ENCODE results near the gene ZBTB25.
"Not testable (repeated sequence)": the region's sequence is repeated elsewhere in the genome, so short reads cannot be mapped to it uniquely, and the experiment has no call there.

The ZBTB25 gene

DNA sequence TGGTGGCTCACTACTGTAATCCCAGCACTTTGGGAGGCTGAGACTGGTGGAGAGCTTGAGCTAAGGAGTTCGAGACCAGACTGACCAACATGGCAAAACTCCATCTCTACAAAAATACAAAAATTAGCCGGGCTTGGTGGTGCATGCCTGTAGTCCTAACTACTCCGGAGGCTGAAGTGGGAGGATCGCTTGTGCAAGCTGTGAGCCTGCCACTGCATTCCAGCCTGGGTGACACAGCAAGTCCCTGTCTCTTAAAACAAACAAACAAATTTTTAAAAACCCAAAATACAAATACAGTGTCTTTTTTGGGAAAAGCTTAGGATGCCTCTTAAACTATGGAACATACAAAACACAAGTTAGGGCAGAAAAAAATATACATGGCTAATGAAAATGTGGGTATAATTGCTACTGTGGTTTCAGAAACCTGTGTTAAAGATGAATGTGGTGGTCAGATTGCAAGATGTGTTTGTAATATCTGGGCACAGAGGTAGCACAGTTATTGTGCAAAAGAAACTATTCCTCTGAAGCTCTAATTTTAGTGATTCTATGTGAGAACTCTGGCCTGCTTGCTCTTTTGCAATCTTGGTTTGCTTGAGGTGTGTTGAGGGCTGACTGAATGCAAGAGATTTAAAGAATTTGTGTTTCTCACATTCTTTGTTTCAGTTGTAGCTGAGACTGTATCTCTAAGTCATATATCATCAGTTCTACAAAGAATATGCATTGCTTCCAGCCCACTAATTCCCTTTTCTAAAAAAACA, 33.0 kb upstream of the ZBTB25 start:
- Histone ChIP-seq H3K36me3 (ENCODE audit: insufficient read depth, low read length) (no peaks in the 10 kb centered on the region), H3K9ac (ENCODE audit: low read length) (no peak overlapping the region), H3K9me3 (ENCODE audit: low read length) (no peaks in the 10 kb centered on the region), H3K27me3 (ENCODE audit: control insufficient read depth in 1 of 2, insufficient read depth in 2 of 2, low read length in 2 of 2) (no peaks in the 10 kb centered on the region), H3K27ac (ENCODE audit: low read depth, low read length) (no peak overlapping the region), H3K4me1 (ENCODE audit: insufficient read depth, low read length) (peaks cover 4% of the 10 kb centered on the region), H3K4me3 (ENCODE audit: low read depth in 1 of 2, low read length in 2 of 2) (no peak overlapping the region)

DNA sequence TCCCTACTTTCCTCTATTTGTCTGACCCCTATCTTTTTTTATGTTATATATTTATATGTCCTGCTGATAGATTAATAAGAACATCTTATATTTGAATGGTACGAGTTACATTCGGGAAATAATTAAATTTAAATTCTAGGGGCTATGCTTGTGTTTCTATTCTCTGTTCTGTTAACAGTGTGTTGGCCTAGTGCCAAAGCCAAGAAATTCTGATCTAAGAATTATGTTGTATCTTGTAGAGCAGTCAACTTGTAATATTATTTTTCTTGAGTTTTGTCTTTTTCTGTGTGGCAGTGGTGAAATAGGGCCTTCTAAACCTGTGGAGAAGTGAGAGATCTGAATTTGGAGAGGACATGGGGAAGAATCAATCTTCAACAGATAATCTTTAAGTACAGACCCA, 27.9 kb upstream of the ZBTB25 start:
- Histone ChIP-seq H3K4me1 (ENCODE audit: insufficient read depth, low read length) (no peaks in the 10 kb centered on the region), H3K4me3 (ENCODE audit: low read depth in 1 of 2, low read length in 2 of 2) (no peak overlapping the region), H3K27me3 (ENCODE audit: control insufficient read depth in 1 of 2, insufficient read depth in 2 of 2, low read length in 2 of 2) (no peaks in the 10 kb centered on the region), H3K36me3 (ENCODE audit: insufficient read depth, low read length) (no peaks in the 10 kb centered on the region), H3K9me3 (ENCODE audit: low read length) (no peaks in the 10 kb centered on the region), H3K9ac (ENCODE audit: low read length) (no peak overlapping the region), H3K27ac (ENCODE audit: low read depth, low read length) (no peak overlapping the region)

GRCh38 chr14:64525354-64525753, 21.7 kb upstream of the ZBTB25 start:
- H3K9me3 ChIP-seq (ENCODE audit: low read length) = no peaks in the 10 kb centered on the region
- no peak overlapping the region for H3K27ac ChIP-seq (ENCODE audit: low read depth, low read length)
- H3K36me3 ChIP-seq (ENCODE audit: insufficient read depth, low read length) = peaks cover 22% of the 10 kb centered on the region
- H3K27me3 ChIP-seq (ENCODE audit: control insufficient read depth in 1 of 2, insufficient read depth in 2 of 2, low read length in 2 of 2) = no peaks in the 10 kb centered on the region
- no peaks in the 10 kb centered on the region for H3K4me1 ChIP-seq (ENCODE audit: insufficient read depth, low read length)
- H3K9ac ChIP-seq (ENCODE audit: low read length) = no peak overlapping the region
- H3K4me3 ChIP-seq (ENCODE audit: low read depth in 1 of 2, low read length in 2 of 2) = no peak overlapping the region

- H3K9me3 ChIP-seq (ENCODE audit: low read length) = no peaks in the 10 kb centered on the region
- no peak overlapping the region for H3K27ac ChIP-seq (ENCODE audit: low read depth, low read length)
- no peak overlapping the region for H3K9ac ChIP-seq (ENCODE audit: low read length)
- H3K4me1 ChIP-seq (ENCODE audit: insufficient read depth, low read length) = no peaks in the 10 kb centered on the region
- H3K36me3 ChIP-seq (ENCODE audit: insufficient read depth, low read length) = peaks cover 22% of the 10 kb centered on the region
- no peaks in the 10 kb centered on the region for H3K27me3 ChIP-seq (ENCODE audit: control insufficient read depth in 1 of 2, insufficient read depth in 2 of 2, low read length in 2 of 2)
- H3K4me3 ChIP-seq (ENCODE audit: low read depth in 1 of 2, low read length in 2 of 2) = no peak overlapping the region
Measured at GRCh38 chr14:64522591-64523355, 19.1 kb upstream of the ZBTB25 start.

- no peak overlapping the region for H3K27ac ChIP-seq (ENCODE audit: low read depth, low read length)
Measured at GRCh38 chr14:64520699-64521098, 17.1 kb upstream of the ZBTB25 start.

DNA sequence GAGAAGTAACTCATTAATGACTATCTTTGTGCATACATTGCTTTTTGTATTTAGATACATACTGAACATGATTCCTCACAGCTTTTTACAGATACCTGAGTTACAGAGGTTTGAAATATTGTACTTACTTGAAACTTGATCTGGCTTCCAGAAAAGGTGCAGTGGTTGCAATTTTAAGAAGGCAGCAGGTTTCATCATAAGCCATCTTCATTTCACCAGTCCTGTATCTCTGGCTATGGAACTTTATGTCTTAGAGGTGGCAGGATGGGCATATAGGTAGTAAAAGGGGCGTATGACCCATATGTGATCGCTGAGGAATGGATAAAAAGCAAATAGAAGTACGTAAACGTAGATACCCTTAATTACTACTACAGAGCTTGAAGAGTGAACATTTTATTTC, 14.6 kb upstream of the ZBTB25 start:
- H3K4me3 ChIP-seq (ENCODE audit: low read depth in 1 of 2, low read length in 2 of 2) = no peak overlapping the region
- H3K27me3 ChIP-seq (ENCODE audit: control insufficient read depth in 1 of 2, insufficient read depth in 2 of 2, low read length in 2 of 2) = no peaks in the 10 kb centered on the region
- no peaks in the 10 kb centered on the region for H3K9me3 ChIP-seq (ENCODE audit: low read length)

More at GRCh38 chr14:64520699-64521098, 17.1 kb upstream of the ZBTB25 start:
- Histone ChIP-seq H3K9me3 (ENCODE audit: low read length) (no peaks in the 10 kb centered on the region), H3K9ac (ENCODE audit: low read length) (no peak overlapping the region), H3K27me3 (ENCODE audit: control insufficient read depth in 1 of 2, insufficient read depth in 2 of 2, low read length in 2 of 2) (no peaks in the 10 kb centered on the region), H3K36me3 (ENCODE audit: insufficient read depth, low read length) (peaks cover 22% of the 10 kb centered on the region), H3K4me1 (ENCODE audit: insufficient read depth, low read length) (peaks cover 5% of the 10 kb centered on the region), H3K4me3 (ENCODE audit: low read depth in 1 of 2, low read length in 2 of 2) (no peak overlapping the region)

DNA sequence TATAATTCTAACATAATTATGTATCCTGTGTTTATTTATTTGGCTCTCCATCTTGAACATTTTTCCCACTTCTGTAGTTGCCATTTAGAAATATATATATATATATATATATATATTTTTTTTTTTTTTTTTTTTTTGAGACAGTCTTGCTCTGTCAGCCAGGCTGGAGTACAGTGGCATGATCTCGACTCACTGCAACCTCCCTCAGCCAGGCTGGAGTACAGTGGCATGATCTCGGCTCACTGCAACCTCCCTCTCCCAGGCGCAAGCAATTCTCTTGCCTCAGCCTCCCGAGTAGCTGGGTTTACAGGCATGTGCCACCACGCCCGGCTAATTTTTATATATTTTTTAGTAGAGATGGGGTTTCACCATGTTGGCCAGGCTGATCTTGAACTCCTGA, 14.0 kb upstream of the ZBTB25 start:
- H3K4me3 ChIP-seq (ENCODE audit: low read depth in 1 of 2, low read length in 2 of 2); H3K9me3 ChIP-seq (ENCODE audit: low read length); H3K27me3 ChIP-seq (ENCODE audit: control insufficient read depth in 1 of 2, insufficient read depth in 2 of 2, low read length in 2 of 2); H3K9ac ChIP-seq (ENCODE audit: low read length); H3K27ac ChIP-seq (ENCODE audit: low read depth, low read length): not testable (repeated sequence)
- H3K36me3 ChIP-seq (ENCODE audit: insufficient read depth, low read length) = peaks cover 13% of the 10 kb centered on the region
- H3K4me1 ChIP-seq (ENCODE audit: insufficient read depth, low read length) = peaks cover 13% of the 10 kb centered on the region

More for the DNA sequence above, 14.6 kb upstream of the ZBTB25 start:
- Histone ChIP-seq H3K36me3 (ENCODE audit: insufficient read depth, low read length) (peaks cover 19% of the 10 kb centered on the region), H3K27ac (ENCODE audit: low read depth, low read length) (no peak overlapping the region), H3K4me1 (ENCODE audit: insufficient read depth, low read length) (peaks cover 13% of the 10 kb centered on the region), H3K9ac (ENCODE audit: low read length) (no peak overlapping the region)

DNA sequence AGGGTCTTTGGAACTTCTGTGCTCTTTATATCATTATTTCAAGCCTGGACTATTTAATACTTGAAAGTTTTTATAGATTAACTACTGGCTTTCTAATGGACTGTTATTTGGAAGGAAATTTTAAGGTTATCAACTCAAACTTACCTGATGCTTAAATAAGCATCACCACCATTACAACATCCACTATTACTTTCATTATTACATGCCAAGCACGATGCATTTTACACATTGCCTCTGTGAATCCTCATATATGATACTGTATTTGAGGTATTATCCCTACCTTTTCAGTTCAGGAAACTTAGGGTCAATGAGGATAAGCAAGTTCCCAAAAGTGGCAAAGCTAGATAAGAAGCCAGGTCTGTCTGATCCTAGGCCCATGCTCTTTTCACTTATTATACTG, 13.3 kb upstream of the ZBTB25 start:
- no peaks in the 10 kb centered on the region for H3K27me3 ChIP-seq (ENCODE audit: control insufficient read depth in 1 of 2, insufficient read depth in 2 of 2, low read length in 2 of 2)
- H3K4me3 ChIP-seq (ENCODE audit: low read depth in 1 of 2, low read length in 2 of 2) = no peak overlapping the region
- no peak overlapping the region for H3K9ac ChIP-seq (ENCODE audit: low read length)
- H3K27ac ChIP-seq (ENCODE audit: low read depth, low read length) = no peak overlapping the region
- no peaks in the 10 kb centered on the region for H3K9me3 ChIP-seq (ENCODE audit: low read length)
- peaks cover 7% of the 10 kb centered on the region for H3K36me3 ChIP-seq (ENCODE audit: insufficient read depth, low read length)
- peaks cover 13% of the 10 kb centered on the region for H3K4me1 ChIP-seq (ENCODE audit: insufficient read depth, low read length)

- Histone ChIP-seq H3K4me3 (ENCODE audit: low read depth in 1 of 2, low read length in 2 of 2) (no peak overlapping the region), H3K27ac (ENCODE audit: low read depth, low read length) (no peak overlapping the region), H3K4me1 (ENCODE audit: insufficient read depth, low read length) (peaks cover 26% of the 10 kb centered on the region), H3K36me3 (ENCODE audit: insufficient read depth, low read length) (no peaks in the 10 kb centered on the region), H3K9ac (ENCODE audit: low read length) (no peak overlapping the region), H3K9me3 (ENCODE audit: low read length) (no peaks in the 10 kb centered on the region), H3K27me3 (ENCODE audit: control insufficient read depth in 1 of 2, insufficient read depth in 2 of 2, low read length in 2 of 2) (no peaks in the 10 kb centered on the region)
Measured at GRCh38 chr14:64515053-64515452, 11.4 kb upstream of the ZBTB25 start.

- H3K27ac ChIP-seq (ENCODE audit: low read depth, low read length) = no peak overlapping the region
- H3K9ac ChIP-seq (ENCODE audit: low read length) = no peak overlapping the region
- peaks cover 33% of the 10 kb centered on the region for H3K4me1 ChIP-seq (ENCODE audit: insufficient read depth, low read length)
- no peak overlapping the region for H3K4me3 ChIP-seq (ENCODE audit: low read depth in 1 of 2, low read length in 2 of 2)
- no peaks in the 10 kb centered on the region for H3K9me3 ChIP-seq (ENCODE audit: low read length)
- H3K27me3 ChIP-seq (ENCODE audit: control insufficient read depth in 1 of 2, insufficient read depth in 2 of 2, low read length in 2 of 2) = no peaks in the 10 kb centered on the region
- H3K36me3 ChIP-seq (ENCODE audit: insufficient read depth, low read length) = no peaks in the 10 kb centered on the region
Measured at GRCh38 chr14:64513271-64513670, 9.6 kb upstream of the ZBTB25 start.

DNA sequence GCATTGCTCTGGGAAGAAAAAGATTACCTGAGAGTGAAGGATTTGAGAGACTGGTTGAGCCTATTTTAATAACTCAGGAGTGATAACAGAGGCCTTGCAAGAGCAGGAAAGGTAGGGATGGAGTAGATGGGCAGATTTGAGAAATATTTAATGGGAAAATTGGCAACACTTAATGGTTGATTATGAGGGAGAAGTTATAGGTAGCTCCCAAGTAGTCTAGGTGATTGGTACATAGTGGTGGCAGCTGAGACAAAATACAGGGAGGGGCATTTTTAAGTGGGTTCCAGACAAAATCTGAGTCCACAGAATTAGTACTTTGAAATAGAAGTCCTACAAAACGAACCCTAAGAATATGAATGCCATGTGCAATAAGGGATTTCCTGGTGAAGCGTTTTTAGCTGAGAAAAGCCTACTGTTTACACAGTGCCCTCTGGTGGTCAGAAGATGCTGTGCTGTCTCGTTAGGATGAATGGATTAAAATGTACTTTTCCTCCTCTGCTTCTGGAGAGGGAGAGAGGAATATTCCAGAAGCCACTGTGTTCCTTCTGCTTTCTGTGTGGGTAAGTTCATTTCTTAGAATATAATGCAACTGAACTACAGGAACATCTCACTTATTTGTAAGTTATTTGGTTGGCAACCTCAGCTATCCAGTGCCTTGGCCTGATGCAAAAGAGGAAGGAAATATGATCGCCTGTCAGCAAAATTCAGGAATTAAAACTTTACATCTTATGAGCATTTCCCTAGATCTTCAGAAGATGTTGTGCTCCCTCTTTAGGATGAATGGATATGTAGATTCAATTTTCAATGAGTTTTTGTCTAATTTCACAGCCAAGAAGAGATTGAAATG, 7.4 kb upstream of the ZBTB25 start:
- Histone ChIP-seq H3K27ac (ENCODE audit: low read depth, low read length) (peak overlapping the region; percentile 7), H3K9ac (ENCODE audit: low read length) (no peak overlapping the region), H3K36me3 (ENCODE audit: insufficient read depth, low read length) (no peaks in the 10 kb centered on the region), H3K9me3 (ENCODE audit: low read length) (no peaks in the 10 kb centered on the region), H3K27me3 (ENCODE audit: control insufficient read depth in 1 of 2, insufficient read depth in 2 of 2, low read length in 2 of 2) (no peaks in the 10 kb centered on the region), H3K4me1 (ENCODE audit: insufficient read depth, low read length) (peaks cover 48% of the 10 kb centered on the region), H3K4me3 (ENCODE audit: low read depth in 1 of 2, low read length in 2 of 2) (no peak overlapping the region)
